IMR-90 (cell line): ENCODE data around the gene INO80D.
"Not testable (repeated sequence)": the region's sequence is repeated elsewhere in the genome, so short reads cannot be mapped to it uniquely, and the experiment has no call there.

Experiments
- CTCF ChIP-seq: conservative IDR thresholded peaks from 2 replicates; pipeline ENCODE4 v1.5.1; 2012; ENCODE audit warnings: mild to moderate bottlenecking, low read depth, low read length, improper control_type of control experiment
- MXI1 ChIP-seq: IDR thresholded peaks from 2 replicates; pipeline ENCODE4 v1.6.1; 2012; ENCODE audit warnings: low read depth, mild to moderate bottlenecking, low read length, moderate library complexity, borderline replicate concordance
- NFE2L2 ChIP-seq: fragments of 150-350 bp; IDR thresholded peaks from 2 replicates; pipeline ENCODE4 v1.6.1; 2016; ENCODE audit warnings: low read depth, mild to moderate bottlenecking, low read length
- POLR2A ChIP-seq: IDR thresholded peaks from 2 replicates; pipeline ENCODE4 v1.6.1; 2012; ENCODE audit warnings: mild to moderate bottlenecking, low read depth, low read length
- RCOR1 ChIP-seq: IDR thresholded peaks from 2 replicates; pipeline ENCODE4 v1.6.1; 2012; ENCODE audit warnings: mild to moderate bottlenecking, low read length, improper control_type of control experiment; ENCODE audit not compliant: insufficient replicate concordance
- SMC3 ChIP-seq: fragments of 150-350 bp; IDR thresholded peaks from 2 replicates; pipeline ENCODE4 v1.6.1; 2016; ENCODE audit warnings: low read depth, mild to moderate bottlenecking, antibody characterized with exemption, low read length, moderate library complexity
- USF2 ChIP-seq: fragments of 150-350 bp; IDR thresholded peaks from 2 replicates; pipeline ENCODE4 v1.6.1; 2017; ENCODE audit warnings: mild to moderate bottlenecking, antibody characterized with exemption, low read length, low read depth

GRCh38 chr2:206077879-206078278 is 8.1 kb downstream of the INO80D start:
- TF ChIP-seq CTCF, MXI1, SMC3, POLR2A, RCOR1, USF2, NFE2L2: not testable (repeated sequence)
